HCT116 (cell line): ENCODE data around the gene ACAT1. TPM values are rescaled to one million over a fixed set of nuclear protein-coding genes. Genes with fewer than 3 reads are reported as not detected.

Experiments
- ATAC-seq: fragments of 200-7000 bp; cut with Tn5 transposase; 2 replicates; pipeline ENCODE4 v1.9.1; 2020; ENCODE audit warnings: mild to moderate bottlenecking, moderate library complexity
- BruUV-seq: library from RNA; stranded (reverse); fragments of 400-500 nt; replicated peaks from 2 replicates; lab custom pipeline; 2021; lab: Mats Ljungman, UMichigan
- CTCF ChIA-PET: fragments of 300-600 bp; sonication (Branson Sonifier 250); formaldehyde crosslinking; loops from one replicate; lab custom pipeline; 2021; ENCODE audit warnings: antibody characterized with exemption; lab: Charles Lee
- POLR2A ChIA-PET: fragments of 300-600, 350-600 bp; sonication (Branson Sonifier 250); formaldehyde crosslinking; loops from one replicate; lab custom pipeline; 2021; ENCODE audit warnings: antibody characterized with exemption; lab: Charles Lee
- RAD21 ChIA-PET, 2 experiments: fragments of 300-600 bp; sonication (Branson Sonifier 250); formaldehyde crosslinking; loops; one replicate each; lab custom pipeline; 2023; ENCODE audit warnings: low total read pairs in 2 of 2; ENCODE audit not compliant: uncharacterized antibody in 2 of 2, unreplicated experiment in 2 of 2, low non-redundant PET in 1 of 2; lab: Charles Lee
- DNase-seq: peaks from one replicate; pipeline ENCODE4 v3.0.0-alpha.2; 2010; ENCODE audit warnings: low read depth, low spot score
- H2AFZ ChIP-seq: fragments of 200-600 bp; shearing (Covaris generic), sonication (generic); 2 replicates; pipeline ENCODE4 v1.6.1; 2017; ENCODE audit warnings: low read depth, mixed run types, mixed read lengths, antibody characterized with exemption, low read length; ENCODE audit not compliant: poor library complexity, severe bottlenecking
- H3K27ac ChIP-seq: 2 replicates; pipeline ENCODE4 v1.5.1; 2012; ENCODE audit warnings: low read depth, low read length
- H3K27me3 ChIP-seq: fragments of 200-600 bp; sonication (generic); 2 replicates; pipeline ENCODE4 v1.6.1; 2016; ENCODE audit warnings: mixed run types, low read length, mixed read lengths; ENCODE audit not compliant: insufficient read depth
- H3K36me3 ChIP-seq, 2 experiments: fragments of 200-500 bp in 1 of 2; fragments of 200-600 bp in 1 of 2; sonication (Bioruptor generic) in 1 of 2; sonication (generic) in 1 of 2; 2 replicates each; pipeline versions ENCODE4 v1.5.1 to v1.6.1; 2014 to 2016; ENCODE audit warnings: low read length in 2 of 2, inconsistent platforms in 1 of 2, mixed read lengths in 1 of 2, mixed run types in 1 of 2; ENCODE audit not compliant: insufficient read depth in 2 of 2, control insufficient read depth in 1 of 2
- H3K4me1 ChIP-seq, 2 experiments: fragments of 200-600 bp in 1 of 2; sonication (generic) in 1 of 2; 2 replicates each; pipeline versions ENCODE4 v1.5.1 to v1.6.1; 2012 to 2017; ENCODE audit warnings: low read length in 2 of 2, inconsistent platforms in 1 of 2, mild to moderate bottlenecking in 1 of 2, mixed read lengths in 1 of 2, mixed run types in 1 of 2, moderate library complexity in 1 of 2; ENCODE audit not compliant: insufficient read depth in 2 of 2, control insufficient read depth in 1 of 2
- H3K4me2 ChIP-seq: fragments of 200-600 bp; sonication (generic); 2 replicates; pipeline ENCODE4 v1.6.1; 2017; ENCODE audit warnings: mixed run types, low read length, mixed read lengths
- H3K4me3 ChIP-seq, 2 experiments: fragments of 200-600 bp in 1 of 2; sonication (generic) in 1 of 2; replicated peaks in 1 of 2; 2 replicates each; pipeline ENCODE4 v1.5.1; 2011 to 2016; ENCODE audit warnings: low read length in 2 of 2, control low read depth in 1 of 2, low read depth in 1 of 2, mild to moderate bottlenecking in 1 of 2, mixed read lengths in 1 of 2, mixed run types in 1 of 2
- H3K79me2 ChIP-seq: fragments of 200-600 bp; sonication (generic); 2 replicates; pipeline ENCODE4 v1.6.1; 2017; ENCODE audit warnings: mild to moderate bottlenecking, mixed run types, low read length, moderate library complexity, mixed read lengths; ENCODE audit not compliant: insufficient read depth
- H3K9ac ChIP-seq: fragments of 200-600 bp; sonication (generic); 2 replicates; pipeline ENCODE4 v1.6.1; 2016; ENCODE audit warnings: low read length, mixed read lengths
- H3K9me2 ChIP-seq: fragments of 200-600 bp; sonication (generic), shearing (Covaris generic); 2 replicates; pipeline ENCODE4 v1.6.1; 2017; ENCODE audit warnings: mixed run types, mild to moderate bottlenecking, moderate library complexity; ENCODE audit not compliant: insufficient read depth
- H3K9me3 ChIP-seq, 2 experiments: fragments of 200-500 bp in 1 of 2; fragments of 200-600 bp in 1 of 2; sonication (Bioruptor generic) in 1 of 2; sonication (generic) in 1 of 2; 2 replicates each; pipeline ENCODE4 v1.6.1; 2014 to 2017; ENCODE audit warnings: low read length in 2 of 2, mixed read lengths in 2 of 2, inconsistent platforms in 1 of 2, low read depth in 1 of 2, mild to moderate bottlenecking in 1 of 2, mixed run types in 1 of 2, moderate library complexity in 1 of 2; ENCODE audit not compliant: control insufficient read depth in 1 of 2, insufficient read depth in 1 of 2
- H4K20me1 ChIP-seq: fragments of 200-600 bp; sonication (generic), shearing (Covaris generic); 2 replicates; pipeline ENCODE4 v1.6.1; 2017; ENCODE audit warnings: mixed run types, mild to moderate bottlenecking, moderate library complexity; ENCODE audit not compliant: insufficient read depth
- ATF3 ChIP-seq: IDR thresholded peaks from 2 replicates; pipeline ENCODE4 v1.6.1; 2012
- CBX3 ChIP-seq: IDR thresholded peaks from 2 replicates; pipeline ENCODE4 v1.6.1; 2012; ENCODE audit warnings: low read depth
- CEBPB ChIP-seq: IDR thresholded peaks from 2 replicates; pipeline ENCODE4 v1.6.1; 2012; ENCODE audit warnings: low read depth
- CTCF ChIP-seq, 3 experiments: fragments of 200-600 bp in 1 of 3; sonication (generic) in 1 of 3; IDR thresholded peaks in 2 of 3; conservative IDR thresholded peaks in 1 of 3; 2 replicates each; pipeline ENCODE4 v1.5.1; 2012 to 2017; ENCODE audit warnings: low read depth in 2 of 3, low read length in 2 of 3, antibody characterized with exemption in 1 of 3, borderline replicate concordance in 1 of 3, control low read depth in 1 of 3, mild to moderate bottlenecking in 1 of 3, mixed read lengths in 1 of 3, mixed run types in 1 of 3, moderate library complexity in 1 of 3; ENCODE audit not compliant: insufficient read depth in 1 of 3
- ELF1 ChIP-seq: IDR thresholded peaks from 2 replicates; pipeline ENCODE4 v1.6.1; 2012; ENCODE audit warnings: low read depth, borderline replicate concordance
- EZH2 ChIP-seq: fragments of 200-600 bp; sonication (generic); IDR thresholded peaks from 2 replicates; pipeline ENCODE4 v1.6.1; 2017; ENCODE audit warnings: antibody characterized with exemption, mixed run types
- EZH2phosphoT487 ChIP-seq: fragments of 200-600 bp; IDR thresholded peaks from 2 replicates; pipeline ENCODE4 v1.6.1; 2018; ENCODE audit warnings: antibody characterized with exemption, borderline replicate concordance
- FOSL1 ChIP-seq: IDR thresholded peaks from 2 replicates; pipeline ENCODE4 v1.6.1; 2012; ENCODE audit warnings: low read depth
- JUND ChIP-seq: IDR thresholded peaks from 2 replicates; pipeline ENCODE4 v1.6.1; 2012
- POLR2A ChIP-seq: IDR thresholded peaks from 2 replicates; pipeline ENCODE4 v1.7.0; 2011; ENCODE audit warnings: borderline replicate concordance; ENCODE audit not compliant: insufficient read depth, insufficient read length; ENCODE audit errors: extremely low read depth
- POLR2AphosphoS5 ChIP-seq: IDR thresholded peaks from 2 replicates; pipeline ENCODE4 v1.6.1; 2011; ENCODE audit warnings: mild to moderate bottlenecking, low read depth, low read length, moderate library complexity
- RAD21 ChIP-seq: IDR thresholded peaks from 2 replicates; pipeline ENCODE4 v1.6.1; 2012; ENCODE audit warnings: low read depth, mild to moderate bottlenecking
- REST ChIP-seq: IDR thresholded peaks from 2 replicates; pipeline ENCODE4 v1.6.1; 2012; ENCODE audit warnings: low read depth
- SP1 ChIP-seq: IDR thresholded peaks from 2 replicates; pipeline ENCODE4 v1.6.1; 2012; ENCODE audit warnings: low read depth
- TCF7L2 ChIP-seq: IDR thresholded peaks from 2 replicates; pipeline ENCODE4 v1.7.0; 2011; ENCODE audit warnings: borderline replicate concordance, inconsistent platforms; ENCODE audit not compliant: insufficient read depth, insufficient read length; ENCODE audit errors: extremely low read depth
- YY1 ChIP-seq: IDR thresholded peaks from 2 replicates; pipeline ENCODE4 v1.6.1; 2011; ENCODE audit warnings: low read length, low read depth, moderate library complexity, mild to moderate bottlenecking; ENCODE audit not compliant: insufficient replicate concordance; ENCODE audit errors: extremely low read depth
- ZFX ChIP-seq: fragments of 450-650 bp; IDR thresholded peaks from 2 replicates; pipeline ENCODE4 v1.6.1; 2017
- ZNF274 ChIP-seq: fragments of 200-500 bp; sonication (Bioruptor generic); IDR thresholded peaks from 2 replicates; pipeline ENCODE4 v1.6.1; 2014; ENCODE audit warnings: mild to moderate bottlenecking, low read depth, low read length, inconsistent platforms
- intact Hi-C: fragments of 100-400 bp; cut with micrococcal nuclease; formaldehyde crosslinking; loops from 2 replicates; pipeline ENCODE4 v1.10.0; 2022
- total RNA-seq: library from RNA; stranded (reverse); gene quantifications from one replicate; pipeline ENCODE4 v1.2.1, GENCODE V29; 2021; ENCODE audit not compliant: unreplicated experiment
- TF ChIP-seq, protein P1 (sequence below): IDR thresholded peaks from 2 replicates; pipeline ENCODE4 v1.6.1; 2011; ENCODE audit warnings: mild to moderate bottlenecking, low read length, moderate library complexity; ENCODE audit not compliant: insufficient replicate concordance; ENCODE audit errors: extremely low read depth
- TF ChIP-seq, protein P2 (sequence below): IDR thresholded peaks from 2 replicates; pipeline ENCODE4 v1.6.1; 2012

Gene ACAT1
- total RNA-seq, 1 experiment from 2014 or later = 83.8 TPM

DNA sequence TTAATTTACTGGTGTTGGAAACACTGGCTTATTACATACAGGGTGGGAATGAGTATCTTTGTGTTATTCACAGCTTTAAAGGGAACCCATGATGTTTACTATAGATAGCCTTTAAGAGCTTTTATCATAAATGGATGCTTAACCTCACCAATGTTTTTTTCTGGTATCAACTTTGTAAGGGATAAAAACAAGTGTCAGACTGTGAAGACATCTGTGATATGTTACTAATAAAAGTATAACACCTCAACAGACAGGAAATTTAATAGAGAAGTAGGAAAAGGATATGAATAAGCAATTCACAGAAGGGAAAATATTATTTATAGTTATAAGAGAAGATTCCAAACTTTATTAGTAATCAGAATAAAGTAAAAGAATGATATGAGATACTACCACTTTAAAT, 46.3 kb downstream of the ACAT1 start:
- ATAC-seq (no peak), DNase-seq (no peak)
- Histone ChIP-seq H3K9ac (no peak overlapping the region), H3K9me2 (no peaks in the 10 kb centered on the region), H3K4me3 (no peak overlapping the region), H3K36me3 (peaks cover 20 to 28% of the 10 kb centered on the region in 2 experiments; a peak in 3 of 4 replicates), H2AFZ (no peak overlapping the region), H3K4me2 (no peak overlapping the region), H3K9me3 (no peaks in the 10 kb centered on the region), H4K20me1 (no peaks in the 10 kb centered on the region), H3K27ac (no peak overlapping the region), H3K27me3 (no peaks in the 10 kb centered on the region), H3K79me2 (no peaks in the 10 kb centered on the region), H3K4me1 (no peaks in the 10 kb centered on the region)
- no peak for TF ChIP-seq YY1
- TF ChIP-seq CBX3 = no peak
- TF ChIP-seq EZH2 = no peak
- no peak for TF ChIP-seq POLR2A
- no peak for TF ChIP-seq ZNF274
- TF ChIP-seq SP1 = no peak
- no peak for TF ChIP-seq JUND
- no peak for TF ChIP-seq FOSL1
- TF ChIP-seq POLR2AphosphoS5 = no peak
- no peak for TF ChIP-seq REST
- TF ChIP-seq TCF7L2 = no peak
- TF ChIP-seq, protein P1, sequence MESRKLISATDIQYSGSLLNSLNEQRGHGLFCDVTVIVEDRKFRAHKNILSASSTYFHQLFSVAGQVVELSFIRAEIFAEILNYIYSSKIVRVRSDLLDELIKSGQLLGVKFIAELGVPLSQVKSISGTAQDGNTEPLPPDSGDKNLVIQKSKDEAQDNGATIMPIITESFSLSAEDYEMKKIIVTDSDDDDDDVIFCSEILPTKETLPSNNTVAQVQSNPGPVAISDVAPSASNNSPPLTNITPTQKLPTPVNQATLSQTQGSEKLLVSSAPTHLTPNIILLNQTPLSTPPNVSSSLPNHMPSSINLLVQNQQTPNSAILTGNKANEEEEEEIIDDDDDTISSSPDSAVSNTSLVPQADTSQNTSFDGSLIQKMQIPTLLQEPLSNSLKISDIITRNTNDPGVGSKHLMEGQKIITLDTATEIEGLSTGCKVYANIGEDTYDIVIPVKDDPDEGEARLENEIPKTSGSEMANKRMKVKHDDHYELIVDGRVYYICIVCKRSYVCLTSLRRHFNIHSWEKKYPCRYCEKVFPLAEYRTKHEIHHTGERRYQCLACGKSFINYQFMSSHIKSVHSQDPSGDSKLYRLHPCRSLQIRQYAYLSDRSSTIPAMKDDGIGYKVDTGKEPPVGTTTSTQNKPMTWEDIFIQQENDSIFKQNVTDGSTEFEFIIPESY = no peak
- TF ChIP-seq, protein P2, sequence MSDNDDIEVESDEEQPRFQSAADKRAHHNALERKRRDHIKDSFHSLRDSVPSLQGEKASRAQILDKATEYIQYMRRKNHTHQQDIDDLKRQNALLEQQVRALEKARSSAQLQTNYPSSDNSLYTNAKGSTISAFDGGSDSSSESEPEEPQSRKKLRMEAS = no peak
- TF ChIP-seq RAD21 = no peak
- no peak for TF ChIP-seq ATF3
- no peak for TF ChIP-seq CEBPB
- TF ChIP-seq ELF1 = no peak
- TF ChIP-seq CTCF (IDR thresholded peaks at IDR 0.05 in 2 of 3, conservative IDR thresholded peaks at IDR 0.05 in 1 of 3; ENCODE audit: borderline replicate concordance in 1 of 3, insufficient read depth in 1 of 3, low read depth in 2 of 3, low read length in 2 of 3) = no peak
- TF ChIP-seq EZH2phosphoT487 = no peak
- no peak for TF ChIP-seq ZFX
- intact Hi-C loops = no loop called here
- BruUV-seq = no TSS peak
- POLR2A ChIA-PET = no interaction called here
- RAD21 ChIA-PET = no interaction called here
- CTCF ChIA-PET = no interaction called here
